Keratinocyte (primary cell): Measurements from ENCODE around the gene DTX3. TPM values are rescaled to one million over a fixed set of nuclear protein-coding genes. Genes with fewer than 3 reads are reported as not detected.
"Not testable (repeated sequence)": the region's sequence is repeated elsewhere in the genome, so short reads cannot be mapped to it uniquely, and the experiment has no call there.

ENCODE experiments used
- DNase-seq: peaks from one replicate; pipeline ENCODE4 v3.0.0-alpha.2; 2011; ENCODE audit warnings: low read depth, missing footprints, low spot score
- FAIRE-seq: peaks from 2 replicates; lab custom pipeline; 2011; peaks lifted over from hg19 to GRCh38; lab: Jason Lieb, UNC
- H2AFZ ChIP-seq: 2 replicates; pipeline ENCODE4 v1.6.0; 2012; ENCODE audit warnings: low read length, control low read depth, inconsistent platforms; ENCODE audit not compliant: control insufficient read depth
- H3K27ac ChIP-seq: 2 replicates; pipeline ENCODE4 v1.5.1; 2011; ENCODE audit warnings: low read length; ENCODE audit not compliant: control insufficient read depth, insufficient read depth
- H3K27me3 ChIP-seq: 3 replicates; pipeline ENCODE4 v1.6.0; 2011; ENCODE audit warnings: low read length; ENCODE audit not compliant: control insufficient read depth, insufficient read depth; ENCODE audit errors: extremely low read depth
- H3K36me3 ChIP-seq, 2 experiments: 2 replicates in 1 of 2; 3 replicates in 1 of 2; pipeline ENCODE4 v1.5.1; 2011; ENCODE audit warnings: low read length in 2 of 2, mild to moderate bottlenecking in 1 of 2; ENCODE audit not compliant: control insufficient read depth in 2 of 2, insufficient read depth in 2 of 2; ENCODE audit errors: extremely low read depth in 1 of 2
- H3K4me1 ChIP-seq: 3 replicates; pipeline ENCODE4 v1.5.1; 2011; ENCODE audit warnings: low read length; ENCODE audit not compliant: control insufficient read depth, insufficient read depth; ENCODE audit errors: extremely low read depth
- H3K4me2 ChIP-seq: 3 replicates; pipeline ENCODE4 v1.6.0; 2011; ENCODE audit warnings: low read depth, low read length; ENCODE audit not compliant: control insufficient read depth, insufficient read depth; ENCODE audit errors: extremely low read depth
- H3K4me3 ChIP-seq, 3 experiments: fragments of 200-600 bp in 1 of 3; sonication (generic) in 1 of 3; 2 replicates in 2 of 3; 3 replicates in 1 of 3; pipeline ENCODE4 v1.5.1; 2011 to 2016; ENCODE audit warnings: low read length in 3 of 3, mild to moderate bottlenecking in 3 of 3, control low read depth in 2 of 3, inconsistent platforms in 1 of 3, low read depth in 1 of 3, mixed read lengths in 1 of 3, mixed run types in 1 of 3, moderate library complexity in 1 of 3; ENCODE audit not compliant: control insufficient read depth in 2 of 3, insufficient read depth in 2 of 3; ENCODE audit errors: extremely low read depth in 1 of 3
- H3K79me2 ChIP-seq: 2 replicates; pipeline ENCODE4 v1.6.0; 2012; ENCODE audit warnings: low read length; ENCODE audit not compliant: control insufficient read depth, insufficient read depth
- H3K9ac ChIP-seq: 3 replicates; pipeline ENCODE4 v1.6.0; 2011; ENCODE audit warnings: low read length; ENCODE audit not compliant: control insufficient read depth, insufficient read depth; ENCODE audit errors: extremely low read depth
- H3K9me1 ChIP-seq: 3 replicates; pipeline ENCODE4 v1.6.0; 2011; ENCODE audit warnings: low read length; ENCODE audit not compliant: control insufficient read depth, insufficient read depth; ENCODE audit errors: extremely low read depth
- H3K9me3 ChIP-seq: 2 replicates; pipeline ENCODE4 v1.5.1; 2012; ENCODE audit warnings: low read depth, low read length; ENCODE audit not compliant: control insufficient read depth
- H4K20me1 ChIP-seq: 3 replicates; pipeline ENCODE4 v1.6.0; 2011; ENCODE audit warnings: low read length; ENCODE audit not compliant: control insufficient read depth, insufficient read depth; ENCODE audit errors: extremely low read depth
- EZH2 ChIP-seq: IDR thresholded peaks from one replicate; pipeline ENCODE4 v1.6.1; 2012; ENCODE audit warnings: inconsistent platforms, mild to moderate bottlenecking, low read length, moderate library complexity
- dilution Hi-C: fragments of 300-500 bp; cut with MboI; formaldehyde crosslinking; loops from one replicate; pipeline ENCODE4 v1.7.0; 2020; ENCODE audit warnings: low sequenced_read_pairs; ENCODE audit not compliant: extremely low pct_ligation_motif_present
- polyA plus RNA-seq, 5 experiments: library from polyadenylated mRNA; depleted of rRNA in 3 of 5; stranded (reverse) in 3 of 5; stranded (forward) in 1 of 5; unstranded in 1 of 5; fragments of >200 nt; gene quantifications; 1 replicate in 1 of 5; 2 replicates in 3 of 5; 3 replicates in 1 of 5; pipeline versions ENCODE4 v1.2.1 to v1.2.3, GENCODE V29; 2011 to 2012; ENCODE audit warnings: missing spikeins in 2 of 5, low read depth in 1 of 5, low replicate concordance in 1 of 5
- TF ChIP-seq, protein P1 (sequence below), 3 experiments: IDR thresholded peaks in 1 of 3; conservative IDR thresholded peaks in 1 of 3; optimal IDR thresholded peaks in 1 of 3; 2 replicates in 2 of 3; 3 replicates in 1 of 3; pipeline versions ENCODE3 to v1.5.1; 2011; ENCODE audit warnings: low read length in 3 of 3, mild to moderate bottlenecking in 3 of 3, moderate library complexity in 2 of 3, control low read depth in 1 of 3, inconsistent platforms in 1 of 3; ENCODE audit not compliant: insufficient read depth in 2 of 3; ENCODE audit errors: extremely low read depth in 1 of 3

The DTX3 gene
- polyA plus RNA-seq, 1 donor (not counting 4 experiments of a cell fraction or from before 2014, with no cell fraction given), result 2.6 TPM

DNA sequence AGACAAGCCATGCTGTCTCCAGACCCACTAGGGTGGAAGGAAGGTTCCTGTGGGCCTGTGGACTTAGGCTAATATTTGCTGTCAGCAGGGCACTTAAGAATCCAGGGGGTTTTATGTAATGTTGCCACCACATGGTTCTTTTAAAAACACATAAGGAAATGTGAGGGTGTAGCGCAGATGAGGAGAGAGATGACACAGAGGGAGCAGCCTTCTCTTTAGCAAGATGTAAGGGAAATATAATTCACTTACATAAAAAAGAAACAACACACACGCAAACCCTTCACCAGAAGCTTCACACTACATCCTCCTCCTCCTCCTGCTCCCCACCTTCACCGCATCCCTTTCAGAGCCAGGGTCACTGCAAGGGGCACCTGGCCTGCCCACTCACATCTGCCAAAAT lies 18.5 kb upstream of the DTX3 start:
- no peaks in the 10 kb centered on the region for H3K36me3 ChIP-seq
- H3K27me3 ChIP-seq, result peaks cover 8% of the 10 kb centered on the region
- no peak for DNase-seq
- H3K4me3 ChIP-seq, result no peak overlapping the region
- no peaks in the 10 kb centered on the region for H3K9me1 ChIP-seq
- dilution Hi-C loops, result loop anchor here (25.0 kb wide), 1 partner anchor 151 kb away; the partner anchor contains the start of genes AGAP2 and TSPAN31
- H3K4me2 ChIP-seq, result no peak overlapping the region
- no peak for FAIRE-seq
- H3K79me2 ChIP-seq, result peaks cover under 1% of the 10 kb centered on the region
- no peak for TF ChIP-seq EZH2
- TF ChIP-seq, protein P1, sequence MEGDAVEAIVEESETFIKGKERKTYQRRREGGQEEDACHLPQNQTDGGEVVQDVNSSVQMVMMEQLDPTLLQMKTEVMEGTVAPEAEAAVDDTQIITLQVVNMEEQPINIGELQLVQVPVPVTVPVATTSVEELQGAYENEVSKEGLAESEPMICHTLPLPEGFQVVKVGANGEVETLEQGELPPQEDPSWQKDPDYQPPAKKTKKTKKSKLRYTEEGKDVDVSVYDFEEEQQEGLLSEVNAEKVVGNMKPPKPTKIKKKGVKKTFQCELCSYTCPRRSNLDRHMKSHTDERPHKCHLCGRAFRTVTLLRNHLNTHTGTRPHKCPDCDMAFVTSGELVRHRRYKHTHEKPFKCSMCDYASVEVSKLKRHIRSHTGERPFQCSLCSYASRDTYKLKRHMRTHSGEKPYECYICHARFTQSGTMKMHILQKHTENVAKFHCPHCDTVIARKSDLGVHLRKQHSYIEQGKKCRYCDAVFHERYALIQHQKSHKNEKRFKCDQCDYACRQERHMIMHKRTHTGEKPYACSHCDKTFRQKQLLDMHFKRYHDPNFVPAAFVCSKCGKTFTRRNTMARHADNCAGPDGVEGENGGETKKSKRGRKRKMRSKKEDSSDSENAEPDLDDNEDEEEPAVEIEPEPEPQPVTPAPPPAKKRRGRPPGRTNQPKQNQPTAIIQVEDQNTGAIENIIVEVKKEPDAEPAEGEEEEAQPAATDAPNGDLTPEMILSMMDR (optimal IDR thresholded peaks at IDR 0.05 in 1 of 3, IDR thresholded peaks at IDR 0.05 in 1 of 3, conservative IDR thresholded peaks at IDR 0.05 in 1 of 3; ENCODE audit: extremely low read depth in 1 of 3, insufficient read depth in 2 of 3, low read length in 3 of 3), result no peak
- H3K4me1 ChIP-seq, result peaks cover 5% of the 10 kb centered on the region
- H3K9me3 ChIP-seq, result no peaks in the 10 kb centered on the region
- H4K20me1 ChIP-seq, result no peaks in the 10 kb centered on the region
- no peak overlapping the region for H3K27ac ChIP-seq
- H2AFZ ChIP-seq, result no peak overlapping the region
- H3K9ac ChIP-seq, result no peak overlapping the region

- dilution Hi-C loops, result loop anchor here (25.0 kb wide), 1 partner anchor 150 kb away; the partner anchor contains the start of genes AGAP2 and TSPAN31
- Histone ChIP-seq H3K4me3 (no peak overlapping the region), H3K36me3 (no peaks in the 10 kb centered on the region), H3K79me2 (peaks cover 9% of the 10 kb centered on the region), H3K9ac (no peak overlapping the region), H4K20me1 (no peaks in the 10 kb centered on the region), H3K9me1 (no peaks in the 10 kb centered on the region), H3K9me3 (no peaks in the 10 kb centered on the region), H3K27ac (no peak overlapping the region), H3K4me2 (no peak overlapping the region), H3K27me3 (peaks cover 8% of the 10 kb centered on the region), H2AFZ (no peak overlapping the region), H3K4me1 (peaks cover 7% of the 10 kb centered on the region)
- TF ChIP-seq, protein P1 (optimal IDR thresholded peaks at IDR 0.05 in 1 of 3, IDR thresholded peaks at IDR 0.05 in 1 of 3, conservative IDR thresholded peaks at IDR 0.05 in 1 of 3; ENCODE audit: extremely low read depth in 1 of 3, insufficient read depth in 2 of 3, low read length in 3 of 3), result no peak
- no peak for TF ChIP-seq EZH2
- FAIRE-seq, result no peak
- no peak for DNase-seq
These were observed 17.7 kb upstream of the DTX3 start for GRCh38 chr12:57586832-57587429.

GRCh38 chr12:57588951-57589610 lies 15.5 kb upstream of the DTX3 start:
- H3K36me3 ChIP-seq, H3K9ac ChIP-seq, H3K4me3 ChIP-seq, H3K9me3 ChIP-seq, H3K9me1 ChIP-seq, H2AFZ ChIP-seq, H4K20me1 ChIP-seq, DNase-seq, H3K4me2 ChIP-seq, FAIRE-seq, H3K27me3 ChIP-seq, H3K27ac ChIP-seq: not testable (repeated sequence)
- peaks cover 22% of the 10 kb centered on the region for H3K79me2 ChIP-seq
- H3K4me1 ChIP-seq, result peaks cover 22% of the 10 kb centered on the region
- dilution Hi-C loops, result loop anchor here (25.0 kb wide), 1 partner anchor 148 kb away; the partner anchor contains the start of genes AGAP2 and TSPAN31
